ENCODE results near the gene TMX2. TPM values are rescaled to one million over a fixed set of nuclear protein-coding genes. Genes with fewer than 3 reads are reported as not detected.

Gene TMX2
- total and polyA plus RNA-seq, 3 donors from 2014 or later, result 73.3 to 88.6 (median 85.9) TPM

DNA sequence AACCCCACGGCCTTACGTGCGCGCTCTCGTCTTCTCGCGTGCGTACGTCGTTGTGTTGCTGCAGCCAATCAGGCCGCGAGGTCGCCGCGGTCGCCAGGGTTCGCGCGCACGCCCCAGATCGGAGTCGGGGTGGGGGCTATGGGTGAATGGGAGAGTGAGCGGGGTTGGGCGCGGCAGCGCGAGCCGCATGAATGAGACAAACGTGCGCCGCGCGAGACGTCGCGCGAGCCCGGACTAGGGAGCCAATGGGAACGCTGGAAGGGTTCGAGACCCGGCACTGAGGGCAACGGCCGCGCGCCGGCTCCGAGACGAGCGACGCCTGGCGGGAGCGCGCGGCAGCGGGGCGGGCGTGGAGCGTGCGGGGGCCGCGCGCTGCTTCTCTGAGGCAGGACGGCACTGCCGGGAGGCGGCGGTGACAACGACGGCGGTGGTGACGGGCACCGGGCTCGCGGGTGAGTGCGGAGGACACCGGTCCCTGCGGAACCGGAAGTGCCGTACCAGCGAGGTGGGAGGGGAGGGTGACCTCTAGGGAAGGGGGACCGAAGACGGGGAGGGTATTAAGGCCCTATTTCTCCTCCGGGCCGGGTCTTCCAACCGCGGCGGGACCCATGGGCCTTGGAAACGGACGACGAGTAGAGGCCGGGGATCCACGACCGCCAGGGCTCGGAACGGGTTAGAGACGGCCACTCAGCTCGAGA is 44.5 kb upstream of the TMX2 start, which contains the start of gene ZDHHC5:
ZDHHC5 (plus strand) TSS at position 379 of the 698 bp plus-strand sequence. CDS start 4,977 bp downstream, outside the sequence.
- intact Hi-C loops (cut with DNase I; ENCODE audit: low total_unique reads), result no loop called here
- no peaks in the 10 kb centered on the region for H3K36me3 ChIP-seq (ENCODE audit: low read depth, missing control alignments)
- H3K27me3 ChIP-seq, result no peaks in the 10 kb centered on the region
- no peaks in the 10 kb centered on the region for H3K9me3 ChIP-seq
- peaks cover 4% of the 10 kb centered on the region for H3K4me1 ChIP-seq
- DNase-seq, result peak; percentile 100
- peak within 1 kb of the TSS; percentile 95 to 96 for H3K27ac ChIP-seq
- TF ChIP-seq, protein P1, sequence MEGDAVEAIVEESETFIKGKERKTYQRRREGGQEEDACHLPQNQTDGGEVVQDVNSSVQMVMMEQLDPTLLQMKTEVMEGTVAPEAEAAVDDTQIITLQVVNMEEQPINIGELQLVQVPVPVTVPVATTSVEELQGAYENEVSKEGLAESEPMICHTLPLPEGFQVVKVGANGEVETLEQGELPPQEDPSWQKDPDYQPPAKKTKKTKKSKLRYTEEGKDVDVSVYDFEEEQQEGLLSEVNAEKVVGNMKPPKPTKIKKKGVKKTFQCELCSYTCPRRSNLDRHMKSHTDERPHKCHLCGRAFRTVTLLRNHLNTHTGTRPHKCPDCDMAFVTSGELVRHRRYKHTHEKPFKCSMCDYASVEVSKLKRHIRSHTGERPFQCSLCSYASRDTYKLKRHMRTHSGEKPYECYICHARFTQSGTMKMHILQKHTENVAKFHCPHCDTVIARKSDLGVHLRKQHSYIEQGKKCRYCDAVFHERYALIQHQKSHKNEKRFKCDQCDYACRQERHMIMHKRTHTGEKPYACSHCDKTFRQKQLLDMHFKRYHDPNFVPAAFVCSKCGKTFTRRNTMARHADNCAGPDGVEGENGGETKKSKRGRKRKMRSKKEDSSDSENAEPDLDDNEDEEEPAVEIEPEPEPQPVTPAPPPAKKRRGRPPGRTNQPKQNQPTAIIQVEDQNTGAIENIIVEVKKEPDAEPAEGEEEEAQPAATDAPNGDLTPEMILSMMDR (IDR thresholded peaks at IDR 0.05), result peak; percentile 44 to 51 (median 48)
- TF ChIP-seq POLR2A (IDR thresholded peaks at IDR 0.05), result no peak
- WGBS, 2 donors, result 0% methylated on average over 94 of the region's 96 CpGs; no CpG with 5 or more reads in 1 of the 2 donors
- peak within 1 kb of the TSS; percentile 97 to 99 for H3K4me3 ChIP-seq

- no peak for DNase-seq
- Histone ChIP-seq H3K27me3 (no peaks in the 10 kb centered on the region), H3K4me3 (peak overlapping the region; percentile 97 to 99), H3K36me3 (ENCODE audit: low read depth, missing control alignments) (no peaks in the 10 kb centered on the region), H3K27ac (peak overlapping the region; percentile 95 to 96), H3K9me3 (no peaks in the 10 kb centered on the region), H3K4me1 (peaks cover 4% of the 10 kb centered on the region)
- TF ChIP-seq, protein P1 (IDR thresholded peaks at IDR 0.05), result no peak
- no peak for TF ChIP-seq POLR2A (IDR thresholded peaks at IDR 0.05)
- intact Hi-C loops (cut with DNase I; ENCODE audit: low total_unique reads), result no loop called here
- WGBS, 2 donors, result 0% methylated on average over 16 to 31 of the region's 31 CpGs
Observed at GRCh38 chr11:57668434-57668782, 44.0 kb upstream of the TMX2 start.

DNA sequence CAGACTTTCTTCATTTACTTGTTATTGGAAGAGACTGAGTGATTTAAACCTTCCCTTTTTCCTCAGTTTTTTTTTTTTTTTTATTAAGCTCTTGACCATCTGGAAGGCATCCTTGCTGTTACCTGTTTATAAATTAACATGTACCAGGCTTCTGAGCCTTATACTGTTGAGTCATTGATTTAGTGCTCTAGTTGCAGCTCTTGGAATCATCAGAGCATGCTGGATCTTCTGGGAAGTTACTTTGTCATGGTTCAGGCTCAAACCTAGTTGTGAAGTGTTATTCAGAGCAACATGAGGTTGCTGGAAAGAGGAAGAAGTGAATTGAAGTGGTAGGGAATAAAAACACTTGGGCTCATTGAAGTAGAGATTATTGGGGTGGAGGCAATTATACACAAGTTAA is 38.1 kb upstream of the TMX2 start:
- Histone ChIP-seq H3K27ac (no peak overlapping the region), H3K4me3 (no peak overlapping the region), H3K36me3 (ENCODE audit: low read depth, missing control alignments) (no peaks in the 10 kb centered on the region), H3K9me3 (no peaks in the 10 kb centered on the region), H3K27me3 (no peaks in the 10 kb centered on the region), H3K4me1 (peaks cover under 1% of the 10 kb centered on the region)
- TF ChIP-seq, protein P1 (IDR thresholded peaks at IDR 0.05), result no peak
- no peak for TF ChIP-seq POLR2A (IDR thresholded peaks at IDR 0.05)
- intact Hi-C loops (cut with DNase I; ENCODE audit: low total_unique reads), result no loop called here
- no peak for DNase-seq

GRCh38 chr11:57675176-57675941 is 37.0 kb upstream of the TMX2 start:
- Histone ChIP-seq H3K27ac (no peak overlapping the region), H3K4me3 (no peak overlapping the region), H3K27me3 (no peaks in the 10 kb centered on the region), H3K4me1 (peaks cover 10% of the 10 kb centered on the region), H3K9me3 (no peaks in the 10 kb centered on the region), H3K36me3 (ENCODE audit: low read depth, missing control alignments) (no peaks in the 10 kb centered on the region)
- no peak for TF ChIP-seq POLR2A (IDR thresholded peaks at IDR 0.05)
- TF ChIP-seq, protein P1 (IDR thresholded peaks at IDR 0.05), result no peak
- DNase-seq, result peak; percentile 2
- WGBS, 2 donors, result 92 to 93% methylated on average over 3 of the region's 3 CpGs
- intact Hi-C loops (cut with DNase I; ENCODE audit: low total_unique reads), result no loop called here
